H9 (cell line): ENCODE measurements around the gene CES2. TPM values are rescaled to one million over a fixed set of nuclear protein-coding genes. Genes with fewer than 3 reads are reported as not detected.

Experiments used
- DNase-seq: peaks from one replicate; pipeline ENCODE4 v3.0.0-alpha.2; 2017
- H2AFZ ChIP-seq: one replicate; pipeline ENCODE4 v1.6.1; 2013; ENCODE audit warnings: mild to moderate bottlenecking, low read length, control low read depth, moderate library complexity
- H2AK5ac ChIP-seq: 2 replicates; pipeline ENCODE4 v1.6.1; 2013; ENCODE audit warnings: low read length, control low read depth, mixed read lengths; ENCODE audit not compliant: insufficient read length
- H2BK120ac ChIP-seq: one replicate; pipeline ENCODE4 v1.6.1; 2013; ENCODE audit warnings: low read depth, mild to moderate bottlenecking, low read length, control low read depth, inconsistent platforms; ENCODE audit not compliant: poor library complexity, severe bottlenecking
- H2BK12ac ChIP-seq: 2 replicates; pipeline ENCODE4 v1.6.1; 2013; ENCODE audit warnings: low read length, control low read depth, mixed read lengths, low read depth; ENCODE audit not compliant: insufficient read length
- H2BK15ac ChIP-seq: 2 replicates; pipeline ENCODE4 v1.6.1; 2013; ENCODE audit warnings: low read depth, low read length, control low read depth
- H2BK20ac ChIP-seq: one replicate; pipeline ENCODE4 v1.6.1; 2013; ENCODE audit warnings: low read depth, mild to moderate bottlenecking, low read length, control low read depth, inconsistent platforms; ENCODE audit not compliant: poor library complexity, severe bottlenecking
- H2BK5ac ChIP-seq: 2 replicates; pipeline ENCODE4 v1.6.1; 2013; ENCODE audit warnings: low read length, control low read depth, mixed read lengths; ENCODE audit not compliant: insufficient read length
- H3K14ac ChIP-seq: 2 replicates; pipeline ENCODE4 v1.6.1; 2013; ENCODE audit warnings: low read length, control low read depth; ENCODE audit not compliant: insufficient read depth
- H3K18ac ChIP-seq: 2 replicates; pipeline ENCODE4 v1.6.1; 2013; ENCODE audit warnings: low read depth, mild to moderate bottlenecking, mixed read lengths, low read length, control low read depth; ENCODE audit not compliant: insufficient read length
- H3K23ac ChIP-seq: 2 replicates; pipeline ENCODE4 v1.6.1; 2013; ENCODE audit warnings: low read length, control low read depth, mixed read lengths, low read depth; ENCODE audit not compliant: insufficient read length
- H3K23me2 ChIP-seq: 2 replicates; pipeline ENCODE4 v1.6.1; 2013; ENCODE audit warnings: low read depth, mild to moderate bottlenecking, mixed read lengths, low read length, control low read depth; ENCODE audit not compliant: insufficient read length, poor library complexity, severe bottlenecking
- H3K27ac ChIP-seq: 2 replicates; pipeline ENCODE4 v1.5.1; 2013; ENCODE audit warnings: low read length, control low read depth, mixed read lengths, low read depth; ENCODE audit not compliant: insufficient read length
- H3K27me3 ChIP-seq: 2 replicates; pipeline ENCODE4 v1.6.1; 2013; ENCODE audit warnings: low read length, control low read depth, inconsistent platforms; ENCODE audit not compliant: insufficient read depth
- H3K4ac ChIP-seq: 2 replicates; pipeline ENCODE4 v1.6.1; 2013; ENCODE audit warnings: low read depth, mild to moderate bottlenecking, control low read depth, inconsistent platforms, low read length, moderate library complexity
- H3K4me1 ChIP-seq: 2 replicates; pipeline ENCODE4 v1.6.1; 2013; ENCODE audit warnings: low read length, control low read depth, inconsistent platforms; ENCODE audit not compliant: insufficient read depth
- H3K4me2 ChIP-seq: 2 replicates; pipeline ENCODE4 v1.6.1; 2013; ENCODE audit warnings: low read length, control low read depth, mixed read lengths; ENCODE audit not compliant: insufficient read length, insufficient read depth
- H3K56ac ChIP-seq: 2 replicates; pipeline ENCODE4 v1.6.1; 2013; ENCODE audit warnings: low read depth, mild to moderate bottlenecking, mixed read lengths, low read length, control low read depth; ENCODE audit not compliant: insufficient read length
- H3K79me1 ChIP-seq: 2 replicates; pipeline ENCODE4 v1.6.1; 2013; ENCODE audit warnings: low read depth, mild to moderate bottlenecking, moderate library complexity, low read length, control low read depth, inconsistent platforms; ENCODE audit not compliant: insufficient read depth, poor library complexity, severe bottlenecking
- H3K79me2 ChIP-seq: 2 replicates; pipeline ENCODE4 v1.6.1; 2013; ENCODE audit warnings: low read length, control low read depth, inconsistent platforms; ENCODE audit not compliant: insufficient read depth
- H3K9ac ChIP-seq: 2 replicates; pipeline ENCODE4 v1.6.1; 2013; ENCODE audit warnings: low read length, control low read depth, mixed read lengths; ENCODE audit not compliant: insufficient read length; ENCODE audit errors: extremely low read depth
- H3K9me3 ChIP-seq: one replicate; pipeline ENCODE4 v1.6.1; 2013; ENCODE audit warnings: low read depth, low read length, inconsistent platforms; ENCODE audit not compliant: control insufficient read depth
- H3T11ph ChIP-seq: one replicate; pipeline ENCODE4 v1.6.1; 2013; ENCODE audit warnings: mild to moderate bottlenecking, low read length, control low read depth, inconsistent platforms
- H4K20me1 ChIP-seq: one replicate; pipeline ENCODE4 v1.6.1; 2013; ENCODE audit not compliant: control insufficient read depth, insufficient read length, insufficient read depth
- H4K5ac ChIP-seq: 2 replicates; pipeline ENCODE4 v1.6.1; 2013; ENCODE audit warnings: low read depth, mild to moderate bottlenecking, mixed read lengths, low read length, control low read depth; ENCODE audit not compliant: insufficient read length
- H4K8ac ChIP-seq: replicated peaks from 2 replicates; pipeline ENCODE4 v1.6.1; 2013; ENCODE audit warnings: low read length, control low read depth, mixed read lengths, low read depth; ENCODE audit not compliant: insufficient read length
- H4K91ac ChIP-seq: 2 replicates; pipeline ENCODE4 v1.6.1; 2013; ENCODE audit warnings: low read depth, mild to moderate bottlenecking, moderate library complexity, mixed read lengths, low read length, control low read depth; ENCODE audit not compliant: insufficient read length
- H3K27ac Mint-ChIP-seq, 3 experiments: 2 replicates in 2 of 3; 3 replicates in 1 of 3; pipeline ENCODE4 v1.8.0; 2020 to 2021; ENCODE audit warnings: mixed read lengths in 3 of 3, mild to moderate bottlenecking in 1 of 3, moderate library complexity in 1 of 3
- H3K27me3 Mint-ChIP-seq: 2 replicates; pipeline ENCODE4 v1.8.0; 2021; ENCODE audit warnings: low read depth, mild to moderate bottlenecking, moderate library complexity, mixed read lengths
- H3K36me3 Mint-ChIP-seq, 3 experiments: 2 replicates in 2 of 3; 3 replicates in 1 of 3; pipeline ENCODE4 v1.8.0; 2020 to 2021; ENCODE audit warnings: low read depth in 3 of 3, mixed read lengths in 3 of 3; ENCODE audit not compliant: insufficient read depth in 1 of 3
- H3K4me1 Mint-ChIP-seq, 2 experiments: 2 replicates each; pipeline ENCODE4 v1.8.0; 2020; ENCODE audit warnings: mixed read lengths in 2 of 2
- H3K4me3 Mint-ChIP-seq, 2 experiments: 2 replicates in 1 of 2; 3 replicates in 1 of 2; pipeline ENCODE4 v1.8.0; 2020 to 2021; ENCODE audit warnings: mild to moderate bottlenecking in 2 of 2, mixed read lengths in 2 of 2, moderate library complexity in 1 of 2
- H3K9me3 Mint-ChIP-seq, 2 experiments: 2 replicates in 1 of 2; 3 replicates in 1 of 2; pipeline ENCODE4 v1.8.0; 2020; ENCODE audit warnings: mild to moderate bottlenecking in 2 of 2, mixed read lengths in 2 of 2, moderate library complexity in 1 of 2
- WGBS: extraction: QIAGEN DNeasy Blood & Tissue Kit; methylation state at CpG from one replicate; pipeline ENCODE4 v1.1.7; 2013; ENCODE audit warnings: missing lambda C conversion rate, low lambda C conversion rate, mixed read lengths; ENCODE audit not compliant: insufficient read length; ENCODE audit errors: extremely low coverage; 5-methylcytosine and 5-hydroxymethylcytosine counted together
- total RNA-seq: library from RNA; stranded (reverse); gene quantifications from 2 replicates; pipeline ENCODE4 v1.2.1, GENCODE V29; 2021
- TF ChIP-seq, protein P1 (sequence below): fragments of 200-600 bp; sonication (generic); conservative IDR thresholded peaks from 3 replicates; pipeline ENCODE4 v1.8.0; 2021; ENCODE audit warnings: antibody characterized with exemption, mild to moderate bottlenecking

CES2 gene
- total RNA-seq, 1 experiment from 2014 or later = 28.2 TPM

DNA sequence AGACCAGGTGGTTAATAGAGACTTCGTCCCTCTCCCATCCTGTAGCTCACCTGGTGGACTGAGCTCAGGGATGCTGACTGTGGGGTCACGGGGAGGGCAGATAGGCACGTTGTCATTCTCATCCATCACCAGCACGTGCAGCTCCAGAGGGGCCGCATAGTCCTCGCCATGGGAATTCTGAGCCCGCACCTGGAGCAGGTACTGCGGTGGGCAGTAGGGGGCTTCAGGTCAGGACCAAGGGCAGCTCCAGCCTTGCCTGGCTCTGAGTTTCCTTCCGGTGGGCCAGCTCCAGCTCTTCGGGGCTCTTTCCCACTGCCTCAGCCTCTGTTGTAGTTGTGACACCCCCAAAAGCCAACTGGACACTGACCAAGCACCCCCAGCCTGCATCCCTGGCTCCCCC is 22.2 kb upstream of the CES2 start:
- Histone ChIP-seq H2BK12ac (no peak overlapping the region), H2BK120ac (no peak overlapping the region), H3K79me1 (no peaks in the 10 kb centered on the region), H2BK20ac (no peak overlapping the region), H4K8ac (no peak overlapping the region), H3K9ac (no peak overlapping the region), H4K91ac (no peak overlapping the region), H3T11ph (no peak overlapping the region), H3K4me2 (no peak overlapping the region), H3K9me3 (no peaks in the 10 kb centered on the region), H4K20me1 (no peaks in the 10 kb centered on the region), H2AFZ (no peak overlapping the region), H3K18ac (no peak overlapping the region), H3K79me2 (no peaks in the 10 kb centered on the region), H3K27ac (no peak overlapping the region), H3K4me1 (no peaks in the 10 kb centered on the region), H3K23me2 (no peaks in the 10 kb centered on the region), H3K14ac (no peak overlapping the region), H3K27me3 (no peaks in the 10 kb centered on the region), H3K4ac (no peak overlapping the region), H2BK5ac (no peak overlapping the region), H3K23ac (no peak overlapping the region), H3K56ac (no peak overlapping the region), H4K5ac (no peak overlapping the region), H2AK5ac (no peak overlapping the region), H2BK15ac (no peak overlapping the region)
- Mint-ChIP-seq H3K4me1 (peaks cover 0 to 5% of the 10 kb centered on the region in 2 experiments; a peak in 2 of 4 replicates), H3K27ac (no peak overlapping the region), H3K27me3 (peaks cover 38% of the 10 kb centered on the region), H3K4me3 (no peak overlapping the region), H3K9me3 (no peaks in the 10 kb centered on the region), H3K36me3 (no peaks in the 10 kb centered on the region; a peak in 1 of 7 replicates)
- TF ChIP-seq, protein P1, sequence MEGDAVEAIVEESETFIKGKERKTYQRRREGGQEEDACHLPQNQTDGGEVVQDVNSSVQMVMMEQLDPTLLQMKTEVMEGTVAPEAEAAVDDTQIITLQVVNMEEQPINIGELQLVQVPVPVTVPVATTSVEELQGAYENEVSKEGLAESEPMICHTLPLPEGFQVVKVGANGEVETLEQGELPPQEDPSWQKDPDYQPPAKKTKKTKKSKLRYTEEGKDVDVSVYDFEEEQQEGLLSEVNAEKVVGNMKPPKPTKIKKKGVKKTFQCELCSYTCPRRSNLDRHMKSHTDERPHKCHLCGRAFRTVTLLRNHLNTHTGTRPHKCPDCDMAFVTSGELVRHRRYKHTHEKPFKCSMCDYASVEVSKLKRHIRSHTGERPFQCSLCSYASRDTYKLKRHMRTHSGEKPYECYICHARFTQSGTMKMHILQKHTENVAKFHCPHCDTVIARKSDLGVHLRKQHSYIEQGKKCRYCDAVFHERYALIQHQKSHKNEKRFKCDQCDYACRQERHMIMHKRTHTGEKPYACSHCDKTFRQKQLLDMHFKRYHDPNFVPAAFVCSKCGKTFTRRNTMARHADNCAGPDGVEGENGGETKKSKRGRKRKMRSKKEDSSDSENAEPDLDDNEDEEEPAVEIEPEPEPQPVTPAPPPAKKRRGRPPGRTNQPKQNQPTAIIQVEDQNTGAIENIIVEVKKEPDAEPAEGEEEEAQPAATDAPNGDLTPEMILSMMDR = peak; percentile 36; the same call in 1 of the 3 replicates
- WGBS = no CpG with 5 or more reads among the region's 10 CpGs
- DNase-seq = peak; percentile 66
